Left ventricle myocardium inferior (tissue), 1 donor: Measurements from ENCODE around the gene C18orf63. TPM values are rescaled to one million over a fixed set of nuclear protein-coding genes. Genes with fewer than 3 reads are reported as not detected.
A peak's percentile ranks its signal among the peaks of the same experiment; 100 is the strongest.

Source experiments
- DNase-seq: peaks from one replicate; pipeline ENCODE4 v3.0.0-alpha.2; 2020
- H3K27ac ChIP-seq: fragments of 200-600 bp; replicated peaks from 2 replicates; pipeline ENCODE4 v1.8.0; 2021
- H3K27me3 ChIP-seq: fragments of 200-600 bp; 2 replicates; pipeline ENCODE4 v1.8.0; 2021; ENCODE audit warnings: low read depth
- H3K36me3 ChIP-seq: fragments of 200-600 bp; 2 replicates; pipeline ENCODE4 v1.8.0; 2021
- H3K4me1 ChIP-seq: fragments of 200-600 bp; 2 replicates; pipeline ENCODE4 v1.8.0; 2021
- H3K4me3 ChIP-seq: fragments of 200-600 bp; 2 replicates; pipeline ENCODE4 v1.8.0; 2021; ENCODE audit warnings: mild to moderate bottlenecking, moderate library complexity
- H3K9me3 ChIP-seq: fragments of 200-600 bp; replicated peaks from 2 replicates; pipeline ENCODE4 v1.8.0; 2021
- intact Hi-C: fragments of 100-400 bp; cut with micrococcal nuclease; formaldehyde crosslinking; loops from one replicate; pipeline ENCODE4 v1.11.0; 2022
- total RNA-seq: library from RNA; stranded (reverse); fragmentation: NEBNext Ultra II Directional; extraction: Animal tissue kit (Norgen Biotek cat#: 25700); gene quantifications from one replicate; pipeline ENCODE4 v1.2.1, GENCODE V29; 2021
- TF ChIP-seq, protein P1 (sequence below): fragments of 200-600 bp; IDR thresholded peaks from 2 replicates; pipeline ENCODE4 v1.8.0; 2021; ENCODE audit warnings: antibody characterized with exemption, mild to moderate bottlenecking, borderline replicate concordance
- donor health status: DM: no; HTN: yes; CAD: no; lungs with severe emphysema.

The C18orf63 gene
- total RNA-seq, 1 donor from 2014 or later, result not detected

DNA sequence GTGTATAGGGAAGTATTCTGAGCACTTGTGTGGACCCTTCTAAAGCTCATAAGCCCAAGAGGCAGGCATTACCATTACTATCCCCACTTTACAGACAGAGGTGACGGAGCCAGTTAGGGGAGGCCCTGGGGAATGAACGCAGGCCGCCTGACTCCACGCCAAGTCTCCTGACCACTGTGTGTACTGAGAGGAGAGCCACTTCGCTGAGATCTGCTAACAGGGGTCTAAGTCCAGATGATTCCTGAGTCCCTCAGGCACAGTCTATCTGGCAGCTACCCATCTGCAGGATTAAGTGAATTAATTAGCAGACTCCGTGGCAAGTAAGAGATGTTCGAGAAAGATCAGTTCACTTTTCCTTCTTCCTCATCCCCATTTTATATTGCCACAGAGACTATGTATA lies 37.6 kb upstream of the C18orf63 start:
- TF ChIP-seq, protein P1, sequence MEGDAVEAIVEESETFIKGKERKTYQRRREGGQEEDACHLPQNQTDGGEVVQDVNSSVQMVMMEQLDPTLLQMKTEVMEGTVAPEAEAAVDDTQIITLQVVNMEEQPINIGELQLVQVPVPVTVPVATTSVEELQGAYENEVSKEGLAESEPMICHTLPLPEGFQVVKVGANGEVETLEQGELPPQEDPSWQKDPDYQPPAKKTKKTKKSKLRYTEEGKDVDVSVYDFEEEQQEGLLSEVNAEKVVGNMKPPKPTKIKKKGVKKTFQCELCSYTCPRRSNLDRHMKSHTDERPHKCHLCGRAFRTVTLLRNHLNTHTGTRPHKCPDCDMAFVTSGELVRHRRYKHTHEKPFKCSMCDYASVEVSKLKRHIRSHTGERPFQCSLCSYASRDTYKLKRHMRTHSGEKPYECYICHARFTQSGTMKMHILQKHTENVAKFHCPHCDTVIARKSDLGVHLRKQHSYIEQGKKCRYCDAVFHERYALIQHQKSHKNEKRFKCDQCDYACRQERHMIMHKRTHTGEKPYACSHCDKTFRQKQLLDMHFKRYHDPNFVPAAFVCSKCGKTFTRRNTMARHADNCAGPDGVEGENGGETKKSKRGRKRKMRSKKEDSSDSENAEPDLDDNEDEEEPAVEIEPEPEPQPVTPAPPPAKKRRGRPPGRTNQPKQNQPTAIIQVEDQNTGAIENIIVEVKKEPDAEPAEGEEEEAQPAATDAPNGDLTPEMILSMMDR, result no peak
- H3K9me3 ChIP-seq, result no peaks in the 10 kb centered on the region
- DNase-seq, result peak; percentile 37
- intact Hi-C loops, result no loop called here
- no peaks in the 10 kb centered on the region for H3K36me3 ChIP-seq
- no peaks in the 10 kb centered on the region for H3K27me3 ChIP-seq
- H3K4me3 ChIP-seq, result no peak overlapping the region
- peaks cover 86% of the 10 kb centered on the region for H3K4me1 ChIP-seq
- H3K27ac ChIP-seq, result peak overlapping the region; percentile 52

DNA sequence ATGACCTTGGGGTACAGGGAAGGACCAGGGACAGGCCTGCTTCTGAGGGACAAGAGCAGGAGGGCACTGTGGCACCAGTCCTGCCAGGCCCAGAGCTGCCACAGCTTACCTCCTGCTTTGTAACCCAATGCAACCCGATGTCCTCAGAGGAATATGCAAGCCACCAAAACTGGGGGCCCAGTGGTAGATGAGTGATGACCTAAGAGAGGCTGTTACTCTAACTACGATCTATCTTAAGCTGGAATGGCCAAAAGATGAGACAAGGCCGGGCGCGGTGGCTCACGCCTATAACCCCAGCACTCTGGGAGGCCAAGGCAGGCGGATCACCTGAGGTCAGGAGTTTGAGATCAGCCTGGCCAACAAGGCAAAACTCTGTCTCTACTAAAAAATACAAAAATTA lies 36.7 kb upstream of the C18orf63 start:
- TF ChIP-seq, protein P1, result no peak
- intact Hi-C loops, result no loop called here
- Histone ChIP-seq H3K36me3 (no peaks in the 10 kb centered on the region), H3K4me1 (peaks cover 86% of the 10 kb centered on the region), H3K4me3 (no peak overlapping the region), H3K27me3 (no peaks in the 10 kb centered on the region), H3K9me3 (no peaks in the 10 kb centered on the region), H3K27ac (peak overlapping the region; percentile 52)
- DNase-seq, result no peak

DNA sequence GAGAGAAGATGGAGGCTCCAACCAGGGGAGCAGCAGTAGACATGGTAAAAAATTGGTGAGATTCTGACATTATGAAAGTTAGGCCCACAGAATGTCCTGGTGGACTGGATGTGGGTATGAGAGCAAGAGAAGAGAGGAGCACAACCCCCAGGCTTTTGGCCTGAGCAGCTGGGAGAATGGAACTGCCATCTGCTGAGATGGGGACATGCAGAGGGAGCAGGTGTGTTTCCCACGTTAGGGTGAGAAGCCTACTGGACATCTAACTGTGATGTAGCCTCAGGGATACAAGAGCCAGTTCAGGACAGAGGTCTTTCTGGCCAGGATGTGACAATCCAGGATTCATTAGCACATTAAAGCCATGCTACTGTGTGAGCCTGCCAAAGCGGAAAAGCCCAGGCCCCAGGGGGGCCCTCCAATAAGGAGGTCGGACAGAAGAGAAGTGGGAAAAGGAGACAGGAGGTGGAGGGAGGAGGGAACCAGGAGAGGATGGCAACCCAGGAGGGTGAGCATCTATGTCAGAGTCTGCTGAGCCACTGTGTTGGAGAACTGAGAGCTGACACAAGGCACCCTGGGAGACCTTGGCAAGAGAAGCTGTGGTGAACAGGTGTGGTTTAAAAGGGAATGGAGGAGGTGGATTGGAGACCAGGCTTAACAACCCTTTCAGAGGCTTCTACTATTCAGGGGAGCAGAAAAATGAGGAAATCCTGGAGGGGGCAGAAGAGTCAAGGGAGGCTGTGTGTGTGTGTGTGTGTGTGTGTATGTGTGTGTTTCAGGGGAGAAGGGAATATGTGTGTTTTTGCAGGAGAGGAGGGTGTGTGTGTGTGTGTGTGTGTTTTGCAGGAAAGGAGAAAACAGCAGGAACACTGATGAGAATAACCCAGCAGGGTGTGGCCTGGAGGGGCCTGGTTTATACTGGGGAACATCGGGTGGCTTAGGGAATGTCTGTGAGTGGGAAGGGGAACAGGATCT lies 34.3 kb upstream of the C18orf63 start:
- no peak for DNase-seq
- Histone ChIP-seq H3K27ac (peak overlapping the region; percentile 90), H3K9me3 (no peaks in the 10 kb centered on the region), H3K36me3 (no peaks in the 10 kb centered on the region), H3K4me3 (no peak overlapping the region), H3K4me1 (peaks cover 87% of the 10 kb centered on the region), H3K27me3 (no peaks in the 10 kb centered on the region)
- intact Hi-C loops, result no loop called here
- TF ChIP-seq, protein P1, result no peak

DNA sequence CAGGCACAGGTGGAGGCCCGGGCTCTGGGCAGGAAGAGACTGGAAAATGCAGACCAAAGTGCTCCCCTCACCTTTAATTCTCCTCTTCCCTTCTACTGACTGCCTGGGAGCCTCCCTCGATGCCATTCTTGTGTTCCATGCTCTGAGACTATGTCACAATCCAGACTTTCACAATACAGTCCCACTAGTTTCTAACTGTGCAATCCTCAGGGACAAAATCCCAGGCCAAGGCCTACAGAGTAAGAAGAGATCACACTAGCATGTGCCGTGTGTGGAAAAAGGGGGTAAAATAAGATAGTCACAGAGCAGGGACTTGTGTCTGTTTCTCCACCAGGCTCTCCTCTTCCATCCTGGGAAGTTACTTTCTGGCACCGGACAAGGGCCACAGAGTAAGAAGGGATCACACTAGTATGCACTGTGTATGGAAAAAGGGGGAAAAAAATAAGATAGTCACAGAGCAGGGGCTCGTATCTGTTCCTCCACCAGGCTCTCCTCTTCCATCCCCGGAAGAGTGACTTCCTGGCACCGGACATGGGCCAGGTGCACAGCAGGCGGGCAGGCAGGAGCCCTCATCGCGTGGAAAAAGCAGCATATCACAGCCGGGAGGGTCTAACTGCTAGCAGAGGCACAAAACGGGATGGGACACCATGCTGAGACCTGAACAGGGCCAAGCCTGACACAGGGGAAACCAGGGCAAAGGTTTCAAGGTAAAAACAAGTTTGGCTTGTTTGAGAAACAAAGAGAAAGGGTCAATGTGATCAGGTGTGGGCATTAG lies 33.5 kb upstream of the C18orf63 start:
- no peaks in the 10 kb centered on the region for H3K9me3 ChIP-seq
- H3K36me3 ChIP-seq, result no peaks in the 10 kb centered on the region
- H3K4me1 ChIP-seq, result peaks cover 88% of the 10 kb centered on the region
- H3K4me3 ChIP-seq, result no peak overlapping the region
- no peaks in the 10 kb centered on the region for H3K27me3 ChIP-seq
- peak overlapping the region; percentile 90 for H3K27ac ChIP-seq
- intact Hi-C loops, result no loop called here
- no peak for DNase-seq
- TF ChIP-seq, protein P1, result no peak

DNA sequence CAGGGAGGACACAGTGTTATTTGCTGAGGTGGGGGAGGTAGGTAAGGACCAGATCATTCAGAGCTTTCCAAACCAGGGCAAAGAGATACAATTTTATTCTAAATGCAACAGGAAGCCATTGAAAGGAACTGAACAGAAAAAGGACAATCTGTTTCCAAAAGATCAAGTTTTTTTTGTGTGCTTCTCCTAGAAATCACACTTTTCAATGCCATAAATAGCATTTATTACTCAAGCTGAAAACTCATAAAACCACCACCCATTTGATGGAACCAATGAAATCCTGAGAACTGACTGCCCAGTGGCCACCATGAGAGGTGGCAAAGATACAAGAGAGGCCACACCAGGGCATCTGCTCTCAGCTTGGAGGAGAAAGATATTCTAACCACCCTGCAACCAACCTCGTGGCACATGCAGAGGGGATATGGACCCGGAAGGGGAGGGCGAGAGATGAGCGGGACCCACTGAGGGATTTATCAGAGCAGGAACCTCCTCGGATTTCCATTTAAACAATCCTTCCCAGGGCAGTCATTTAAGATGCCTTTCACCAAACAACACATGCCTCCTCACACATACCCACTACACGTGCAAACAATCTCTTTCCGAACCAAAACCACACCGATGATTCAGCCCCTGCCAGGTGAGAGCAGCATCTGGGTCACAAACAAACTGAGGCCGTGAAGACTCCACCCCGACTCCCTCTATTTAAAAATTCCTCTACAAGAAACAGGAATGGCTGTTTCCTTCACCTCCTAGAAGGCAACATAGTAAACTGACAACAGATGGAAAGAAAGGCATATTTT lies 32.7 kb upstream of the C18orf63 start:
- intact Hi-C loops, result no loop called here
- H3K27me3 ChIP-seq, result no peaks in the 10 kb centered on the region
- DNase-seq, result no peak
- no peak overlapping the region for H3K4me3 ChIP-seq
- H3K36me3 ChIP-seq, result no peaks in the 10 kb centered on the region
- H3K4me1 ChIP-seq, result peaks cover 88% of the 10 kb centered on the region
- TF ChIP-seq, protein P1, result no peak
- H3K9me3 ChIP-seq, result no peaks in the 10 kb centered on the region
- H3K27ac ChIP-seq, result peak overlapping the region; percentile 90
